Vagina (tissue), 2 donors: ENCODE results near the gene ERG28. TPM values are rescaled to one million over a fixed set of nuclear protein-coding genes. Genes with fewer than 3 reads are reported as not detected.

Experiments
- DNase-seq, 2 donors: peaks; one replicate each; pipeline ENCODE4 v3.0.0-alpha.2; 2017; ENCODE audit errors: extremely low spot score in 2 of 2
- H3K27ac ChIP-seq: fragments of 200-600 bp; sonication (generic); one replicate; pipeline ENCODE4 v1.5.1; 2019
- H3K27me3 ChIP-seq: fragments of 200-600 bp; sonication (generic); one replicate; pipeline ENCODE4 v1.5.1; 2019
- H3K36me3 ChIP-seq, 2 donors: fragments of 200-600 bp; sonication (generic); one replicate each; pipeline ENCODE4 v1.5.1; 2017 to 2019
- H3K4me1 ChIP-seq: fragments of 200-600 bp; sonication (generic); one replicate; pipeline ENCODE4 v1.5.1; 2019
- H3K4me3 ChIP-seq, 2 donors: fragments of 200-600 bp; sonication (generic); 1 replicate in 1 of 2; 2 replicates in 1 of 2; pipeline ENCODE4 v1.5.1; 2016 to 2019
- H3K9me3 ChIP-seq: fragments of 200-600 bp; sonication (generic); one replicate; pipeline ENCODE4 v1.5.1; 2019
- POLR2A ChIP-seq, 2 donors: fragments of 450-650 bp; IDR thresholded peaks; one replicate each; pipeline ENCODE4 v1.6.1; 2017; ENCODE audit warnings: antibody characterized with exemption in 2 of 2, mild to moderate bottlenecking in 2 of 2, moderate library complexity in 2 of 2
- POLR2AphosphoS5 ChIP-seq, 2 donors: sonication (generic); formaldehyde crosslinking; IDR thresholded peaks; one replicate each; pipeline ENCODE4 v1.9.0; 2017; ENCODE audit warnings: antibody characterized with exemption in 2 of 2, mild to moderate bottlenecking in 2 of 2, low read depth in 1 of 2; ENCODE audit not compliant: insufficient read depth in 1 of 2
- intact Hi-C: fragments of 100-400 bp; cut with DNase I; formaldehyde crosslinking; loops from one replicate; pipeline ENCODE4 v1.15.1; 2023
- total RNA-seq: library from RNA; depleted of rRNA; stranded (reverse); fragments of >200 nt; gene quantifications from one replicate; pipeline ENCODE4 v1.2.3, GENCODE V29; 2016
- TF ChIP-seq, protein P1 (sequence below), 3 experiments: fragments of 450-650 bp in 2 of 3; fragments of 200-600 bp in 1 of 3; sonication (generic) in 1 of 3; IDR thresholded peaks; one replicate each; pipeline ENCODE4 v1.5.1; 2017 to 2019; ENCODE audit warnings: antibody characterized with exemption in 3 of 3, mild to moderate bottlenecking in 2 of 3, moderate library complexity in 2 of 3

Gene ERG28
- total RNA-seq, 1 donor from 2014 or later, result 9.6 TPM

DNA sequence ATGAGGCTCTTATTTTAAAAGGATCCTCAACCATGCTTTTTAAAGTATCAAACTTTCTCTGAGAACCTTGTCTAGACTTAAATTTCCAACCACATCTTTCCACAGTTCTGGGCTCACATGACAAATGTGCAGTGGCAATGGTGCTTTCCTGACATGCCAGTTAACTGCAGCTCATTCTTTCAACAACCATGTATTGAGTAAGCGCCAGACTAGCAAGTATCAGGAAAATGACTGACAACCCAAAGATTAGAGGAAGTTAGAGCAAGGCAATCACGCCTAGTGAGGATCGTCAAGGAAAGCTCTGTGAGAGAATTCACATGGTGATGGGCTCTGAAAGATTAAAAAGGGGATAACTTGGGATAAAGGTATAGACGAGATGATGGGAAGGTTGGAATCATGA lies 46.5 kb downstream of the ERG28 start:
- no peaks in the 10 kb centered on the region for H3K36me3 ChIP-seq
- H3K27ac ChIP-seq, result no peak overlapping the region
- TF ChIP-seq POLR2AphosphoS5 (IDR thresholded peaks at IDR 0.05; ENCODE audit: insufficient read depth in 1 of 2, low read depth in 1 of 2) (no peak), POLR2A (IDR thresholded peaks at IDR 0.05) (no peak)
- TF ChIP-seq, protein P1, sequence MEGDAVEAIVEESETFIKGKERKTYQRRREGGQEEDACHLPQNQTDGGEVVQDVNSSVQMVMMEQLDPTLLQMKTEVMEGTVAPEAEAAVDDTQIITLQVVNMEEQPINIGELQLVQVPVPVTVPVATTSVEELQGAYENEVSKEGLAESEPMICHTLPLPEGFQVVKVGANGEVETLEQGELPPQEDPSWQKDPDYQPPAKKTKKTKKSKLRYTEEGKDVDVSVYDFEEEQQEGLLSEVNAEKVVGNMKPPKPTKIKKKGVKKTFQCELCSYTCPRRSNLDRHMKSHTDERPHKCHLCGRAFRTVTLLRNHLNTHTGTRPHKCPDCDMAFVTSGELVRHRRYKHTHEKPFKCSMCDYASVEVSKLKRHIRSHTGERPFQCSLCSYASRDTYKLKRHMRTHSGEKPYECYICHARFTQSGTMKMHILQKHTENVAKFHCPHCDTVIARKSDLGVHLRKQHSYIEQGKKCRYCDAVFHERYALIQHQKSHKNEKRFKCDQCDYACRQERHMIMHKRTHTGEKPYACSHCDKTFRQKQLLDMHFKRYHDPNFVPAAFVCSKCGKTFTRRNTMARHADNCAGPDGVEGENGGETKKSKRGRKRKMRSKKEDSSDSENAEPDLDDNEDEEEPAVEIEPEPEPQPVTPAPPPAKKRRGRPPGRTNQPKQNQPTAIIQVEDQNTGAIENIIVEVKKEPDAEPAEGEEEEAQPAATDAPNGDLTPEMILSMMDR (IDR thresholded peaks at IDR 0.05), result no peak
- H3K4me1 ChIP-seq, result peaks cover 10% of the 10 kb centered on the region
- intact Hi-C loops, result no loop called here
- H3K9me3 ChIP-seq, result no peaks in the 10 kb centered on the region
- H3K4me3 ChIP-seq, result no peak overlapping the region
- no peak for DNase-seq
- H3K27me3 ChIP-seq, result no peaks in the 10 kb centered on the region

DNA sequence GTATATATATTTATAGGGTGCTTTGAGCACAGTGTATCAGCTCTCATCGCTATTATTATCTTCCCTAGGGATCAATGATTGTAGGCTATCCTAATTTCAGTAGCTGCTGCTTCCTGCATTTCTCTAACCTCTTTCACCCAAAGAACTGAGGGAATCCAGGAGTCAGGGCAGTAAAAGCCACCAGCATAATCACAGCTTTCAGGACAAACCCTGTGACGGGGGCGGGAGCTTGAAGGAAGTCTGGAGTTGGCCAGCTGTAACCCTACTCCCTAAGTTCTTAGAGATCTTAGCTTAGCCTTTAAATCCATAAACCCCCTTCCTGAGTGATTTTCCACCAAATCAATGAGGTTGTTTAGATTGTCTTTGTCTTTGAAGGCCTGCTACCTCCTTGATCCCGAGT lies 48.5 kb downstream of the ERG28 start:
- H3K4me1 ChIP-seq, result peaks cover 10% of the 10 kb centered on the region
- no peak for DNase-seq
- H3K4me3 ChIP-seq, result no peak overlapping the region
- intact Hi-C loops, result no loop called here
- no peak overlapping the region for H3K27ac ChIP-seq
- H3K9me3 ChIP-seq, result no peaks in the 10 kb centered on the region
- TF ChIP-seq, protein P1 (IDR thresholded peaks at IDR 0.05), result no peak
- TF ChIP-seq POLR2A (IDR thresholded peaks at IDR 0.05) (no peak), POLR2AphosphoS5 (IDR thresholded peaks at IDR 0.05; ENCODE audit: insufficient read depth in 1 of 2, low read depth in 1 of 2) (no peak)
- H3K27me3 ChIP-seq, result no peaks in the 10 kb centered on the region
- H3K36me3 ChIP-seq, result no peaks in the 10 kb centered on the region

DNA sequence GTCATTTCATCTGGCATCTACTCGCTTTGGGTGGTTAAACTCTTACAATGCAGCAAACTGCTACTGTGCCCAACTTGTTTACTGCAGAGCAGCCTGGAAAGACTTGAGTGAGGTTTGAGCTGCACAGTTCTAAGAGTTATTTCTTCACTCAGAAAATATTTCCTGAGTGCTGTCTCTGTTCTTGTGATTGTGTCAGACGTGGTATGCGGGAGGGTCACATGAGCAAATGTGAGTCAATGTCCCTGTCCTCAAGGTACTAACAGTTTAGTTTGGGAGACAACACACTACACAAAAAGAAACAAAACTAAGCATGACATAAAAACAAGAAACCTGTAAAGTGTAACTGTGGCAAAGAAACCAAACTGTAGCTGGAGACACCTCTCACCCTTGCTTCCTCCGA lies 49.8 kb downstream of the ERG28 start:
- no peak overlapping the region for H3K27ac ChIP-seq
- H3K9me3 ChIP-seq, result no peaks in the 10 kb centered on the region
- H3K27me3 ChIP-seq, result no peaks in the 10 kb centered on the region
- H3K36me3 ChIP-seq, result no peaks in the 10 kb centered on the region
- peaks cover 11% of the 10 kb centered on the region for H3K4me1 ChIP-seq
- TF ChIP-seq POLR2A (IDR thresholded peaks at IDR 0.05), result no peak
- no peak for TF ChIP-seq POLR2AphosphoS5 (IDR thresholded peaks at IDR 0.05; ENCODE audit: insufficient read depth in 1 of 2, low read depth in 1 of 2)
- TF ChIP-seq, protein P1 (IDR thresholded peaks at IDR 0.05), result no peak
- no peak for DNase-seq
- no peak overlapping the region for H3K4me3 ChIP-seq
- intact Hi-C loops, result no loop called here

DNA sequence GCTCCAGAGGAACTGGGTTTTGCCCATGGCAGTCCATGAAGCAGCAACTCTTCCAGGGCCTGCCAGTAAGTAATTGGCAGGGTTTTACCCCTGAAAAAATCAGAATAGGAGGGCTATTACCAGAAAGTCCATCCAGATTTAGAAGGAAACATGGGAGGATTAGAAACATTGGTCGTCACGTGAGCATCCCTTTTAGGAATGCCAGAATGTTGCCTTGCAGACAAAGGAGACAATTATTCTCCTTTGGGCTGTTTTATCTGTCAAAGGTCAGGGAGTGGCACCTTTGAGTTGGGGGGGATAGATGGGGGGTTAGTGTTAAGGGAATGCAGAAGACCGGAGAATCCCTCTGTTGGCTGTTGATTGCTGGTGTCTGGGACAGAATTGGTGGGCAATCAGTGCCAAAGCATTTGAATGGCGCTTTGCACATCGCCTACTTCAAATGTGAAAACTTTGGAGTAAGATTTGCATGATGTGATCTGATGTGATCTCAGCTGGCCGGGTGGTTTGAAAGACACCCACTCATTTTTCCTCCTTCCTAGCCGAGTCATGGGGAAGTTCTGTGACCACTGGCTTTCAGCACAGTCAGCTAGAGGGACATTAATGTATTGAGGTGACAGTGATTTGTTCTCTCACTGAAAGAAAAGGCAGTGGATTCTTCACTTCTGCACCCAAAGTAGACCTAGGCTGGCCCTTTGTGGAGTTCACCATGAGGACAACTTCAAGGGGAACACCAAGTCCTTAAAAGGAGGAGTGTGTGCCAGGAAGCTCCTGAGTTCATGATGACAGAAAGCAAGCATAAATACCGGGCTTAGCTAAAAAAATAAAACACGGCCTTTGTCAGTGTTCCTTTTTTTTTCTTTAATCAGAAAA lies 50.8 kb downstream of the ERG28 start:
- intact Hi-C loops, result no loop called here
- H3K4me3 ChIP-seq, result no peak overlapping the region
- TF ChIP-seq POLR2A (IDR thresholded peaks at IDR 0.05) (no peak), POLR2AphosphoS5 (IDR thresholded peaks at IDR 0.05; ENCODE audit: insufficient read depth in 1 of 2, low read depth in 1 of 2) (no peak)
- TF ChIP-seq, protein P1 (IDR thresholded peaks at IDR 0.05), result no peak
- H3K4me1 ChIP-seq, result peaks cover 16% of the 10 kb centered on the region
- DNase-seq, result no peak
- H3K36me3 ChIP-seq, result no peaks in the 10 kb centered on the region
- no peak overlapping the region for H3K27ac ChIP-seq
- H3K9me3 ChIP-seq, result no peaks in the 10 kb centered on the region
- no peaks in the 10 kb centered on the region for H3K27me3 ChIP-seq

DNA sequence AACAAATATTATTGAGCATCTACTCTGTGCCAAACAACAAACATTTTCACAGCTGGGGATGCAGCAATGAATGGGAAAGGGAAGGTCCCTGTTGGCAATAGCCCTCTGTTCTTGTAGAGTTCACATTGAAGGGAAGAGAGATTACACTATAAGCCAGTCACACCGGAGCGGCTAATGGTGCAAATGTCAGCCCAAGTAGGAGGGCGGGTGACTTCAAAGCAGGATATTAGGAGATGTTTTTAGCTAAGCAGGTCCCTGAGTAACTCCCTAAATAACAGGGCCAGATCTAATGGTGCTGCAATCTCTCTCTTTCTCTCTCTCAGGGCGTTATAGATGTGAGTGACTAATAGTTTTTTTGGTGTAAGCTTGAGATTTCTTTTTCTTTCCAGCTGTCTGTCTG lies 51.6 kb downstream of the ERG28 start:
- Histone ChIP-seq H3K9me3 (no peaks in the 10 kb centered on the region), H3K27ac (no peak overlapping the region), H3K4me1 (peaks cover 16% of the 10 kb centered on the region), H3K4me3 (no peak overlapping the region), H3K36me3 (no peaks in the 10 kb centered on the region), H3K27me3 (no peaks in the 10 kb centered on the region)
- TF ChIP-seq, protein P1 (IDR thresholded peaks at IDR 0.05), result no peak
- intact Hi-C loops, result no loop called here
- DNase-seq, result no peak
